ENCODE data around the gene SOCS6. TPM values are rescaled to one million over a fixed set of nuclear protein-coding genes. Genes with fewer than 3 reads are reported as not detected.

SOCS6 gene
- total and polyA plus RNA-seq, 2 of the 13 experiments (the other 11 are each of a cell fraction or from before 2014, with no cell fraction given), result 18.6 to 38.3 TPM

DNA sequence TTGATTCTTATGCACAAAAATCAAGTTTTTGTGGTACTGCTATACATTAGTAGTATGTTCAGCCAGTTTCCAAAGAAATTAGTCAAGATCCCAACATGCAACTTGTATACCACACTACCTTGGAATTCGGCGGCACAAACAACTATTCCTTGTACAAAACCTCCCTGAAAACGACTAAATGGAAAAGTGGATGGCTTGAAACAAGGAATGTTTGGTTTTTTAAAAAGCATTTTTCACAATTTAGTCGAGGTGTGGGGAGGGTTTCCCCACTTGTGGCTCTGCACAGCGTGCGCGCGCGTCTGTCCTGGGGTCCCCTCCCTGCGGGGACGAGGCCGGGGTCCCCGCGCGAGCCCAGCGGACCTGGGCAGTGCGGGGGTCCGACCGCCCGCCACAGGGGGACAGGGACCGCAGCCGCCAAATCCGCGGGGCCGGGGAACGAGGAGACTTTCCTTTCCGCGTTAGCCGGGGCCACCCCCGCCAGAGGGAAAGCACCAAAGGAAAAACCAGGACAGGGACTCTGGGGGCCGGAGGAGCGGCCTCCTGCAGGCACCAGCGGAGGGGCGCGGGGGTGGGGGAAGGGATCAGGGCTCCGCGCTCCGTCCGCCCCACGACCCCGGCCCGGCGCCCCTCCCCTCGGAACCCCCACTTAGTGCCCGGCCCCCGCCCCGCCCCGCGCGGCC lies 534 bp upstream of the SOCS6 start (continued):
- TF ChIP-seq, protein P1, sequence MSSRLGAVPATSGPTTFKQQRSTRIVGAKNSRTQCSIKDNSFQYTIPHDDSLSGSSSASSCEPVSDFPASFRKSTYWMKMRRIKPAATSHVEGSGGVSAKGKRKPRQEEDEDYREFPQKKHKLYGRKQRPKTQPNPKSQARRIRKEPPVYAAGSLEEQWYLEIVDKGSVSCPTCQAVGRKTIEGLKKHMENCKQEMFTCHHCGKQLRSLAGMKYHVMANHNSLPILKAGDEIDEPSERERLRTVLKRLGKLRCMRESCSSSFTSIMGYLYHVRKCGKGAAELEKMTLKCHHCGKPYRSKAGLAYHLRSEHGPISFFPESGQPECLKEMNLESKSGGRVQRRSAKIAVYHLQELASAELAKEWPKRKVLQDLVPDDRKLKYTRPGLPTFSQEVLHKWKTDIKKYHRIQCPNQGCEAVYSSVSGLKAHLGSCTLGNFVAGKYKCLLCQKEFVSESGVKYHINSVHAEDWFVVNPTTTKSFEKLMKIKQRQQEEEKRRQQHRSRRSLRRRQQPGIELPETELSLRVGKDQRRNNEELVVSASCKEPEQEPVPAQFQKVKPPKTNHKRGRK (CRISPR knock-in tag; IDR thresholded peaks at IDR 0.05), result no peak
- TF ChIP-seq, protein P2, sequence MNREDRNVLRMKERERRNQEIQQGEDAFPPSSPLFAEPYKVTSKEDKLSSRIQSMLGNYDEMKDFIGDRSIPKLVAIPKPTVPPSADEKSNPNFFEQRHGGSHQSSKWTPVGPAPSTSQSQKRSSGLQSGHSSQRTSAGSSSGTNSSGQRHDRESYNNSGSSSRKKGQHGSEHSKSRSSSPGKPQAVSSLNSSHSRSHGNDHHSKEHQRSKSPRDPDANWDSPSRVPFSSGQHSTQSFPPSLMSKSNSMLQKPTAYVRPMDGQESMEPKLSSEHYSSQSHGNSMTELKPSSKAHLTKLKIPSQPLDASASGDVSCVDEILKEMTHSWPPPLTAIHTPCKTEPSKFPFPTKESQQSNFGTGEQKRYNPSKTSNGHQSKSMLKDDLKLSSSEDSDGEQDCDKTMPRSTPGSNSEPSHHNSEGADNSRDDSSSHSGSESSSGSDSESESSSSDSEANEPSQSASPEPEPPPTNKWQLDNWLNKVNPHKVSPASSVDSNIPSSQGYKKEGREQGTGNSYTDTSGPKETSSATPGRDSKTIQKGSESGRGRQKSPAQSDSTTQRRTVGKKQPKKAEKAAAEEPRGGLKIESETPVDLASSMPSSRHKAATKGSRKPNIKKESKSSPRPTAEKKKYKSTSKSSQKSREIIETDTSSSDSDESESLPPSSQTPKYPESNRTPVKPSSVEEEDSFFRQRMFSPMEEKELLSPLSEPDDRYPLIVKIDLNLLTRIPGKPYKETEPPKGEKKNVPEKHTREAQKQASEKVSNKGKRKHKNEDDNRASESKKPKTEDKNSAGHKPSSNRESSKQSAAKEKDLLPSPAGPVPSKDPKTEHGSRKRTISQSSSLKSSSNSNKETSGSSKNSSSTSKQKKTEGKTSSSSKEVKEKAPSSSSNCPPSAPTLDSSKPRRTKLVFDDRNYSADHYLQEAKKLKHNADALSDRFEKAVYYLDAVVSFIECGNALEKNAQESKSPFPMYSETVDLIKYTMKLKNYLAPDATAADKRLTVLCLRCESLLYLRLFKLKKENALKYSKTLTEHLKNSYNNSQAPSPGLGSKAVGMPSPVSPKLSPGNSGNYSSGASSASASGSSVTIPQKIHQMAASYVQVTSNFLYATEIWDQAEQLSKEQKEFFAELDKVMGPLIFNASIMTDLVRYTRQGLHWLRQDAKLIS (CRISPR knock-in tag; IDR thresholded peaks at IDR 0.05), result no peak
- TF ChIP-seq PRMT3 (CRISPR knock-in tag; IDR thresholded peaks at IDR 0.05; ENCODE audit: borderline replicate concordance, low read depth), result no peak
- no peak for TF ChIP-seq SIX4 (CRISPR knock-in tag; IDR thresholded peaks at IDR 0.05)
- TF ChIP-seq, protein P3, sequence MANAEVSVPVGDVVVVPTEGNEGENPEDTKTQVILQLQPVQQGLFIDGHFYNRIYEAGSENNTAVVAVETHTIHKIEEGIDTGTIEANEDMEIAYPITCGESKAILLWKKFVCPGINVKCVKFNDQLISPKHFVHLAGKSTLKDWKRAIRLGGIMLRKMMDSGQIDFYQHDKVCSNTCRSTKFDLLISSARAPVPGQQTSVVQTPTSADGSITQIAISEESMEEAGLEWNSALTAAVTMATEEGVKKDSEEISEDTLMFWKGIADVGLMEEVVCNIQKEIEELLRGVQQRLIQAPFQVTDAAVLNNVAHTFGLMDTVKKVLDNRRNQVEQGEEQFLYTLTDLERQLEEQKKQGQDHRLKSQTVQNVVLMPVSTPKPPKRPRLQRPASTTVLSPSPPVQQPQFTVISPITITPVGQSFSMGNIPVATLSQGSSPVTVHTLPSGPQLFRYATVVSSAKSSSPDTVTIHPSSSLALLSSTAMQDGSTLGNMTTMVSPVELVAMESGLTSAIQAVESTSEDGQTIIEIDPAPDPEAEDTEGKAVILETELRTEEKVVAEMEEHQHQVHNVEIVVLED (CRISPR knock-in tag; IDR thresholded peaks at IDR 0.05; ENCODE audit: borderline replicate concordance), result no peak
- no peak for TF ChIP-seq KMT2B (CRISPR knock-in tag; IDR thresholded peaks at IDR 0.05)
- TF ChIP-seq IRF2 (CRISPR knock-in tag; IDR thresholded peaks at IDR 0.05), result 0 out of 2 replicates have a peak, but pooled peaks have one; percentile 3
- TF ChIP-seq, protein P4, sequence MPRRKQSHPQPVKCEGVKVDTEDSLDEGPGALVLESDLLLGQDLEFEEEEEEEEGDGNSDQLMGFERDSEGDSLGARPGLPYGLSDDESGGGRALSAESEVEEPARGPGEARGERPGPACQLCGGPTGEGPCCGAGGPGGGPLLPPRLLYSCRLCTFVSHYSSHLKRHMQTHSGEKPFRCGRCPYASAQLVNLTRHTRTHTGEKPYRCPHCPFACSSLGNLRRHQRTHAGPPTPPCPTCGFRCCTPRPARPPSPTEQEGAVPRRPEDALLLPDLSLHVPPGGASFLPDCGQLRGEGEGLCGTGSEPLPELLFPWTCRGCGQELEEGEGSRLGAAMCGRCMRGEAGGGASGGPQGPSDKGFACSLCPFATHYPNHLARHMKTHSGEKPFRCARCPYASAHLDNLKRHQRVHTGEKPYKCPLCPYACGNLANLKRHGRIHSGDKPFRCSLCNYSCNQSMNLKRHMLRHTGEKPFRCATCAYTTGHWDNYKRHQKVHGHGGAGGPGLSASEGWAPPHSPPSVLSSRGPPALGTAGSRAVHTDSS (CRISPR knock-in tag; conservative IDR thresholded peaks at IDR 0.05), result no peak
- TF ChIP-seq, protein P5, sequence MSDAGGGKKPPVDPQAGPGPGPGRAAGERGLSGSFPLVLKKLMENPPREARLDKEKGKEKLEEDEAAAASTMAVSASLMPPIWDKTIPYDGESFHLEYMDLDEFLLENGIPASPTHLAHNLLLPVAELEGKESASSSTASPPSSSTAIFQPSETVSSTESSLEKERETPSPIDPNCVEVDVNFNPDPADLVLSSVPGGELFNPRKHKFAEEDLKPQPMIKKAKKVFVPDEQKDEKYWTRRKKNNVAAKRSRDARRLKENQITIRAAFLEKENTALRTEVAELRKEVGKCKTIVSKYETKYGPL (CRISPR knock-in tag; IDR thresholded peaks at IDR 0.05), result no peak
- TF ChIP-seq ETV5 (CRISPR knock-in tag; IDR thresholded peaks at IDR 0.05; ENCODE audit: borderline replicate concordance), result no peak
- TF ChIP-seq TOPORS (CRISPR knock-in tag; IDR thresholded peaks at IDR 0.05), result no peak
- TF ChIP-seq IRX3 (CRISPR knock-in tag; IDR thresholded peaks at IDR 0.05; ENCODE audit: borderline replicate concordance, low read depth), result no peak
- TF ChIP-seq HOXA9 (CRISPR knock-in tag; IDR thresholded peaks at IDR 0.05; ENCODE audit: borderline replicate concordance), result no peak
- no peak for TF ChIP-seq MEIS1 (CRISPR knock-in tag; IDR thresholded peaks at IDR 0.05; ENCODE audit: borderline replicate concordance)
- TF ChIP-seq ZNF432 (CRISPR knock-in tag; IDR thresholded peaks at IDR 0.05; ENCODE audit: borderline replicate concordance), result no peak
- TF ChIP-seq ZNF652 (CRISPR knock-in tag; IDR thresholded peaks at IDR 0.05; ENCODE audit: borderline replicate concordance, low read depth), result no peak
- TF ChIP-seq ZNF44 (CRISPR knock-in tag; IDR thresholded peaks at IDR 0.05), result no peak

Measured in HepG2 (cell line).